Renal cortical epithelial cell (primary cell): Measurements from ENCODE around the gene ZNF786. TPM values are rescaled to one million over a fixed set of nuclear protein-coding genes. Genes with fewer than 3 reads are reported as not detected.
"Not testable (repeated sequence)": the region's sequence is repeated elsewhere in the genome, so short reads cannot be mapped to it uniquely, and the experiment has no call there.

ENCODE experiments used
- DNase-seq: peaks from one replicate; pipeline ENCODE4 v3.0.0-alpha.2; 2011; ENCODE audit warnings: low read depth
- total RNA-seq: library from RNA; depleted of rRNA; stranded (reverse); fragments of >200 nt; gene quantifications from 2 replicates; pipeline ENCODE4 v1.2.3, GENCODE V29; 2014

The ZNF786 gene
- 6.4 and 14.9 TPM in 2 replicates for total RNA-seq

- peak; percentile 56 for DNase-seq
Observed at GRCh38 chr7:149090397-149091195, at the start of gene ZNF786. Gene ZNF786, minus strand, starts transcription at chr7:149090718. Its CDS starts 78 bp downstream, at chr7:149090640.

DNA sequence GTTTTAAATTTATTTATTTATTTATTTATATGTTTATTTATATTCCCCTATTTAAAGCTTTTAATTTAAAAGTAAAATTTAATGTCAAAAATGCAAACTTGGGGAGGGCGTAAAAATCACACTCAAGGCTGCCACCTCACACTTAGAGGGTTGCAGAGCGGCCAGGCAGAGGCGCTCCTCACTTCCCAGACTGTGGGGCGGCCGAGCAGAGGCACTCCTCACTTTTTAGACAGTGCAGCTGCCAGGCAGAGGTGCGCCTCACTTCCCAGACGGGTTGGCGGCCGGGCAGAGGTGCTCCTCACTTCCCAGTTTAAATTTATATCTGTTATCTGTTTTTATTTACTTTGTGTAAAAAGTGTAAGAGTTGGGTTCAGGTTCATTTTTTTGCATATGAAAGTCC is 45.6 kb upstream of the ZNF786 start:
- no peak for DNase-seq

DNA sequence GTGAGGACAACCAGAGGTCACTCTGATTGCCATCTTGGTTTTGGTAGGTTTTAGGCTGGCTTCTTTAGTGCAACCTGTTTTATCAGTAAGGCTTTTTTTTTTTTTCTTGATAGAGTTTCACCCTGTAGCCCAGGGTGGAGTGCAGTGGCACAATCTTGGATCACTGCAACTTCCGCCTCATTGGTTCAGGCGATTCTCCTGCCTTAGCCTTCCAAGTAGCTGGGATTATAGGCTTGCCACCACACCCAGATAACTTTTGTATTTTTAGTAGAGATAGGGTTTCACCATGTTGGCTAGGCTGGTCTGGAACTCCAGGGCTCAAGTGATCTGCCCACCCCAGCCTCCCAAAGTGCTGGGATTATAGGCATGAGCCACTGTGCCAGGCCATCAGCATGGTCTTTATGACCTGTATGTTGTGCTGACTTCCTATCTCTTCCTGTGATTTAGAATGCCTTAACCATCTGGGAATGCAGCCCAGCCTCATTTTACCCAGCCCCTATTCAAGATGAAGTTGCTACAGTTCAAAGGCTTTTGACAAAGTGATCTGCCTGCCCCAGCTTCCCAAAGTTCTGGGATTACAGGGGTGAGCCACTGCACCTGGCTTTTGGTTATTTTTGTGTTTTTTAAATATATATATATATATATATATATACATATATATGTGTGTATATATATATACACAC is 42.7 kb upstream of the ZNF786 start:
- DNase-seq, result no peak

- DNase-seq, result no peak
Observed at GRCh38 chr7:149130572-149131198, 40.2 kb upstream of the ZNF786 start.

DNA sequence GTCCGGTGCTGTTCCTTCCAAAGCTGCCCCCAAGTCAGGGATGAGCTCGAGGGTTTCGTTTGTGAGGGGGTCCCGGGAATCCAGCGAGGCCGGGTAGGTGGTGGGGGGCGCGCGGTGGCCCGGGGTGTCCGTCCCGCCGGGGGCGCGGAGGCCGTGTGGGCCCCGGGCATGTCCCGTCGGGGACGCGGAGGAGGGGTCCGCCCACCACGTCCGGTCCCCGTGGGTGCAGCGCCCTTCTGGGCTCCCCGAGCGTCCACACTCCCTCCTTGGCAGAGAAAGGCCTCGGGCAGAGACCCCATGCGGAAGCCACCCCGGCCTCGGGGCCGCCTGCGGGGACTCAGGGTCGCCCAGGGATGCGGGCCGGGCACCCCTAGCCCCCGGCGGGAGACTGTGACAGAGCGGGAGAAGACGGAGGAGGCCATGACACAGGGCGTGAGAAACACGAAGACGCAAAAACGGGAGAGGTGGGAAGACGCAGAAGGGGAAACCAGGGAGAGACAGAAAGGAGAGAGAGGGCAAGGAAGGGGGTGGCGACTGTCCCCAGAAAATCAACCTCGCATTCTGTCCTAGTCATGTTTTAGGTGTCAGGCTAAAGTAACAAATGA is 36.2 kb upstream of the ZNF786 start:
- no peak for DNase-seq

DNA sequence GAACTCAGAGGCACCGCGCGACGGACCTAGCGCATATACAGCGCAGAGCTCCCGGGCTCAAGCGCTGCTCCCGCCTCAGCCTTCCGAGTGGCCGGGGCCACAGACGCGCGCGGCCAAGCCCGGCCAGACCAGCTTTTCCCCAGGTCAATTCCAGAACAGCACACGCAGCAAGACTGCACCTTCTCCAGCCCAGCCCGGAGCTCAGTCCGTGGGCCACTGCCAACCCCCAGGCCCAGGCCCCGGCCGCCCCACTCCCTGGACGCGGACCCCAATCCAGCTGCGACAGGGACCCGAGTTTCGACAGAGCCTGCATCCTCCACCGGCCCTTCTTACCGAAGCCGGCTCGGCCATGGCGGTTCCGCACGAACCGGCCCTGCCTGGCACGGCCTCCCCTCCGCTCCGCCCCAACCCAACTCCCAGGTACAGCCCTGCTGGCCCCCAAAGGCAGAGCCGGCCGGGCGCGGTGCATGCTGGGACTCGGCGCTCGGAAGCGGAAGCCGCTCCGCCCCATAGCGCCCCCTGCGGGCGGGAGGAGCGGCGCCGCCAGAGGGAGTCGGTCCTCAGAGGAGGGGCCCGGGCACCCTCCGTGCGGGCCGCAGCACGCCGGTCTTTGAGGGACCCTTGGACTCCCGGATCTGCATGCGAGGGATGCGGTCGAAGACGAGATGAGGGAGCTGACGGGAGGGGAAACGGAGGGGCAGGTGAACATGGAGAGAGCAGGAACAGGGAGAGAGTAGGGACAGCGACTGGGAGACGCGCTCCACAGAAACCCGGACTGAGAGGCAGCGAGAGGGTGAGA is 35.5 kb upstream of the ZNF786 start, which contains the start of gene ZNF425:
Gene ZNF425 (minus strand): TSS at position 462 of the 799 bp plus-strand sequence. CDS start 111 bp downstream, at position 351.
- peak; percentile 70 for DNase-seq

DNA sequence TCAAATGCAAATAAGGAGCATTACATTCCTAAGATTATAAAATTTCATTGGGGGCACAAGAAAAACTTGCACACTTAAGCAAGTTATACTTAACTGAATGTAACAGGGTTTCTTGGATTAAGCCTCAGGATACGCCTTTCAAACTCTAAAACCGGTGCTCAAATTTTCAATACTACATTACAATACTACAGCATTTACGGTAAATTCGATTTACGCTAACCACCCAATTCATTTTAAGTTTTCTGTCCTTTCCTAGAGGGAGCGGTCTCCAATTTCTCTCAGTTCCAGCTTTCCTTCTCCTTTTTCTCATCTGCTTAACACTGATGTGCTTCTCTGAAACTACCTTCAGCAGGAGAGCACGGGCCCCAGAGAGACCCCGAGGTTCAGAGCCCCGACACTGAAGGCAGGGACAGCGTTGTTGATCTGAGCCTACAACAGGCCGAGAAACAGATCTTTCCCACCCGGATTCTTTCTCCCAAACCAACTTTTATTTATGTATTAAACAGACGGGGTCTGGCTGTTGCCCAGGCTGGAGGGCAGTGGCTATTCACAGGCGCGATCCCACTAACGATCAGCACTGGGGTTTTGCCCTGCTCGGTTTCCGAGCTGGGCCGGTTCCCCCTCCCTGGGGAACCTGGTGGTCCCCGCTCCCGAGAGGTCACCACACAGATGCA is 34.8 kb upstream of the ZNF786 start:
- no peak for DNase-seq

DNA sequence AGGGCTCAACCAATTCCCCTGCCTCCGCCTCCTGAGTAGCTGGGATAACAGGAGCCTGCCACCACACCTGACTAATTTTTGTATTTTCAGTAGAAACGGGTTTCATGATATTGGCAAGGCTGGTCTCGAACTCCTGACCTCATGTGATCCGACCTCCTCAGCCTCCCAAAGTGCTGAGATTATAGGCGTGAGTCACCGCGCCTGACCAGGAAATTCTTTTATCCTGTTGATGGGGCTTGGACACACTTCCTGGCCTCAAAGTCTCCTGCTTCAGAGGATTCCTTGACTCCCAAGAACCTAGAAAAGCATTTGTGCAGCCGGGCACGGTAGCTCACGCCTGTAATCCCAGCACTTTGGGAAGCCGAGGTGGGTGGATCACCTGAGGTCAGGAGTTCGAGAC is 19.5 kb upstream of the ZNF786 start:
- no peak for DNase-seq

GRCh38 chr7:149104749-149105148 is 14.2 kb upstream of the ZNF786 start:
- no peak for DNase-seq

DNA sequence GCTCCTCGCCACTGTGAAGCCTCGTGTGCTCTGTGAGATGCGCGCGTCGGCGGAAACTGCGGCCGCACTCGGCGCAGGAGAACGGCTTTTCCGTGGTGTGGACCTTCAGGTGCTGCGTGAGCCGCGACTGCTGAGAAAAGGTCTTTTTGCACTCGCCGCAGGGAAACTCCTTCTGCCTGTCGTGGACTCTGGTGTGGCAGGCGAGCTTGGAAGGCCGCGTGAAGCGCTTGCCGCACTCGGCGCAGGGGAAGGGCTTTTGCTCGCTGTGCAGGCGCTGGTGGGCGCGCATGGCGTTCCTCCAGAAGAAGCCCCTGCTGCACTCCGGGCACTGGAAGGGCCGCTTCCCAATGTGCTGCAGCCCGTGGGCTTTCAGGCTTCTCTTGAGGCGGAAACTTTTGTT is 13.7 kb upstream of the ZNF786 start:
- no peak for DNase-seq

DNA sequence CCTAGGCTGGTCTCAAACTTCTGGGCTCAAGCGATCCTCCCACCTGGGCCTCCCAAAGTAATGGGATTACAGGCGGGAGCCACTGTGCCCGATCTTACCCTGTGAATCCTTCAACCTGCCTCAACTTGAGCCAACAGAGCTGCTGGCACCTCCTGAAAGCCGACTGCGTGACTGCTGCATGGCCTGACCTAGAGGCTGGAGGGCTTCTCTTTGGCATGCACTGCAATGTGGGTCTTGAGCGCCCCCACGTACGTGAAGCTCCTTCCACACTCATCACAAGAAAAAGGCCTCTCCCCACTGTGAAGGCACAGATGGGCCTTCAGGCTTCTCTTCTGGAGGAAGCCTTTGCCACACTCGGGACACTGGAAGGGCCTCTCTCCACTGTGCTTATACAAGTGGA is 12.9 kb upstream of the ZNF786 start:
- DNase-seq, result no peak

DNA sequence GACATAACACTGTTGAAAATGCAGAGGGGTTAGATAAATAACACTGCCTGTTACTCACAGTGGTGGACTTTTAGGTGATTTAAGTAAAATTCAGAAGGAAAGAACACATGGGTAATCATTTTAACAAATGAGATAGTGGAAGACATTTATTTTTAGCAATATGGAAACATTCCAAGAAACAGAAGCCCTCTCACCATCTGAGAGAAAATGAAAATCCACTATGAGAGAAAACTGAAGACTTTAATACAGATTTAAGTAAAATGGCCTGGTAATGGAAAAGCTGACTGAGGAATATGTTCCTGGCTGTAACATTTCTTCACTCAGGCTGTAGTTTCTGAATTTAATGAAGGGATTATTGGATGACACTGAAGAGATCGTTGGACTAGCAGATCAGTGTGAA is 12.1 kb upstream of the ZNF786 start:
- no peak for DNase-seq

DNA sequence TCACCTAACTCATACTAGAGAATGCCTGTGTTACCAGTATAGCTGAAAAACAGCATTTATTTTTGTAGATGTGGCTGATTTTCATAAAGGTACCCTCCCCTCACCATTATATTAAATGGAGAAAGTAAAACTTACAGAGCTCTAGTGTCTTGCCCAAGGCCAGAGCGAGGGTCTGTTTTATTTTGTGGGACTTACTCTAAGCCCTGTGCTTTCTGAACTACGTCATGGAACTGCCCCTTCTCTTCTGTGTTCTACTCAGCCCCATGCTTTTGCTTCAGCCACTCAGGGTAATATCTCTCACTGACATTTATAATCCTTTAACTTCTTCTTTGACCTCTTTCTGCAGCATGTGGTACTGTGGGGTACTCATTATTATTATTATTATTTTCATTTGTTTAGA is 10.3 kb upstream of the ZNF786 start:
- no peak for DNase-seq

DNA sequence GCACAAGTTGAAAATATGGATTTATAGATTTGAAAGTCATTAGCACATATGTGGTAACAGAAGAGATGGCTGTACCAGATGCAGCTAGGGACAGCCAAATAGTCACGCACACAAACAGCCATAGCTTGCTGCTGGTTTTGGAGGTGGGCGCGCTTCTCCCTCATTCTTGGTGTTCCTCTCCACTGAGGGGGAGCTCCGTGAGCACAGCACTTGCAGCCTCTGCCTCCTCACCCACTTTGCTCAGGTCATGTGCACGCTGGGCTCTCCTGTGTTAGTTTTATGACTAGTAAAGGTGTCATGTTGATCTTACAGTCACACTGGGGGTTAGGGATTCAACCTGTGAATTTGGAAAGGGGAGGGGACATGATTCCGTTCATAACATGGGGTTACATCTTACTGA is 8.5 kb upstream of the ZNF786 start:
- no peak for DNase-seq

- DNase-seq, result peak; percentile 9
Observed at GRCh38 chr7:149097088-149097487, 6.6 kb upstream of the ZNF786 start.

- DNase-seq, result no peak
Observed at GRCh38 chr7:149093228-149093627, 2.7 kb upstream of the ZNF786 start.

GRCh38 chr7:149092244-149092643 is 1.7 kb upstream of the ZNF786 start:
- DNase-seq, result not testable (repeated sequence)

- no peak for DNase-seq
Observed at GRCh38 chr7:149087376-149087775, 3.1 kb downstream of the ZNF786 start.

GRCh38 chr7:149085866-149086265 is 4.7 kb downstream of the ZNF786 start:
- no peak for DNase-seq

DNA sequence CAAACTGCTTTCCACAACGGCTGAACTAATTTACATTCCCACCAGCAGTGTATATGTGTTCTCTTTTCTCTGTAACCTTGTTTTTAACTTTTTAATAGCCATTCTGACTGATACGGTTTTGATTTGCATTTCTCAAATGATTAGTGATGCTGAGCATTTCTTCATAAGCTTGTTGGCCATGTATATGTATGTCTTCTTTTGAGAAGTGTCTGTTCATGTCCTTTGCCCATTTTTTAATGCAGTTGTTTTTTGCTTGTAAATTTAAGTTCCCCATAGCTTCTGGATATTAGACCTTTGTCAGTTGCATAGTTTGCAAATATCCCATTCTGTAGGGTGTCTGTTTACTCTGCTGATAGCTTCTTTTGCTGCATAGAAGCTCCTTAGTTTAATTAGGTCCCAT is 6.1 kb downstream of the ZNF786 start:
- DNase-seq, result no peak

DNA sequence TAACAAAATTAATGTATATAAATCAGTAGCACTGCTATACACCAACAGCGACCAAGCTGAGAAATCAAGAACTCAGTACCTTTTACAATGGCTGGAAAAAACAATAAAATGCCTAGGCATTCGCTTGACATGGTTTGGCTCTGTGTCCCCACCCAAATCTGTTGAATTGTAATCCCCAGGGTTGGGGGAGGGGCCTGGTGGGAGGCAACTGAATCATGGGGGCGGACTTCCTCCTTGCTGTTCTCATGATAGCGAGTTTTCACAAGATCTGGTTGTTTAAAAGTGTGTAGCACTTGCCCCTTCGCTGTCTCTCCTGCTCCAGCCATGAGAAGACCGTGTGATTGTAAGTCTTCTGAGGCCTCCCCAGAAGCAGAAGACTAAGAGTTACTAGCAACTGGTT is 8.6 kb downstream of the ZNF786 start:
- no peak for DNase-seq
